Lung (tissue), 12 donors: Measurements from ENCODE around the gene CEP57L1. TPM values are rescaled to one million over a fixed set of nuclear protein-coding genes. Genes with fewer than 3 reads are reported as not detected.

ENCODE experiments used
- ATAC-seq: fragments of 200-7000 bp; cut with Tn5 transposase; one replicate; pipeline ENCODE4 v1.9.1; 2020; ENCODE audit warnings: moderate number of reproducible peaks; ENCODE audit not compliant: insufficient read depth, low FRiP score
- DNase-seq, 3 donors: peaks; one replicate each; pipeline ENCODE4 v3.0.0-alpha.2; 2013 to 2017
- H3K27ac ChIP-seq, 2 donors: one replicate each; pipeline ENCODE4 v1.5.1; 2013; ENCODE audit warnings: mild to moderate bottlenecking in 2 of 2, moderate library complexity in 2 of 2, control low read depth in 1 of 2, inconsistent platforms in 1 of 2, low read depth in 1 of 2, low read length in 1 of 2
- H3K27me3 ChIP-seq, 3 donors: one replicate each; pipeline ENCODE4 v1.5.1; 2013; ENCODE audit warnings: low read length in 2 of 3; ENCODE audit not compliant: control insufficient read depth in 3 of 3, insufficient read depth in 3 of 3
- H3K36me3 ChIP-seq, 4 donors: one replicate each; pipeline ENCODE4 v1.5.1; 2013; ENCODE audit warnings: low read length in 4 of 4, mild to moderate bottlenecking in 1 of 4, moderate library complexity in 1 of 4; ENCODE audit not compliant: control insufficient read depth in 4 of 4, insufficient read depth in 4 of 4
- H3K4me1 ChIP-seq, 5 donors: one replicate each; pipeline ENCODE4 v1.5.1; 2013; ENCODE audit warnings: low read length in 5 of 5, mild to moderate bottlenecking in 2 of 5, moderate library complexity in 1 of 5; ENCODE audit not compliant: control insufficient read depth in 5 of 5, insufficient read depth in 5 of 5
- H3K4me3 ChIP-seq: one replicate; pipeline ENCODE4 v1.5.1; 2013; ENCODE audit warnings: mild to moderate bottlenecking, control low read depth, moderate library complexity
- H3K9ac ChIP-seq, 2 donors: one replicate each; pipeline ENCODE4 v1.5.1; 2013; ENCODE audit warnings: low read length in 2 of 2, control low read depth in 1 of 2; ENCODE audit not compliant: insufficient read depth in 1 of 2
- H3K9me3 ChIP-seq, 4 donors: one replicate each; pipeline ENCODE4 v1.5.1; 2013; ENCODE audit warnings: low read length in 3 of 4, mild to moderate bottlenecking in 1 of 4, moderate library complexity in 1 of 4; ENCODE audit not compliant: control insufficient read depth in 4 of 4, insufficient read depth in 3 of 4
- WGBS, 2 donors: extraction: QIAGEN DNeasy Blood & Tissue Kit; methylation state at CpG; one replicate each; pipeline ENCODE4 v1.1.7; 2013; 5-methylcytosine and 5-hydroxymethylcytosine counted together
- polyA plus RNA-seq, 2 donors: library from polyadenylated mRNA; stranded (reverse); fragments of 200-250 nt; gene quantifications; one replicate each; pipeline ENCODE4 v1.2.1, GENCODE V29; 2013
- total RNA-seq, 2 donors: library from RNA; depleted of rRNA in 1 of 2; stranded (reverse); fragments of >200 nt in 1 of 2; gene quantifications; one replicate each; pipeline ENCODE4 v1.2.1, GENCODE V29; 2014 to 2021
- TF ChIP-seq, protein P1 (sequence below): IDR thresholded peaks from 2 replicates; pipeline ENCODE4 v1.5.1; 2012; ENCODE audit warnings: mild to moderate bottlenecking; ENCODE audit errors: control extremely low read depth, extremely low read depth
- donor health status: control.
- donor health status: control.
- donor health status: Bipolar disorder and iron deficiency.
- donor health status: healthy.
- donor health status: DM: yes; HTN: yes; CAD: no.

CEP57L1 gene
- total and polyA plus RNA-seq, 4 donors, result 4.8 to 44.3 (median 8.2) TPM

DNA sequence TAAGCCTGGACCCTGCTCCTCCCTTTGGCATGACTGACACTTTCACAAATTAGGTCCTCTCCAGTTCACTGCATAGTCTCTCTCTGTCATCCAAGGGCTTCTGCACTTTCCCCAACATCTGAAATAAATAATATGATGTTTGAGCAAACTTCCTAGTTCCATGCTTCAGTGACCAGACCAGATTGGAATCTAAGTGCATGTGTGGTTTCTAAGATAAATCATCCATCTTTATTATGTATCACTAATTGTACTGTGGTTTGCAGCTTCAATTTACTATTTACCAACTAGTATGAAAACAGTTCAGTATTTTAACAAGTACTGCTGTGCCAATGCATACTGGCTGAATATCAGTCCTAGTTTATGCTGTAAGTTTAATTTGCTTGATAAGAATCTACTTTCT lies 19.4 kb upstream of the CEP57L1 start:
- no peak overlapping the region for H3K27ac ChIP-seq
- no peak for ATAC-seq
- no peaks in the 10 kb centered on the region for H3K27me3 ChIP-seq
- DNase-seq, result no peak
- no peaks in the 10 kb centered on the region for H3K9me3 ChIP-seq
- H3K9ac ChIP-seq, result no peak overlapping the region
- no peaks in the 10 kb centered on the region for H3K36me3 ChIP-seq
- peaks cover 1 to 21% (median 9%) of the 10 kb centered on the region in 5 donors for H3K4me1 ChIP-seq
- H3K4me3 ChIP-seq, result no peak overlapping the region
- TF ChIP-seq, protein P1, sequence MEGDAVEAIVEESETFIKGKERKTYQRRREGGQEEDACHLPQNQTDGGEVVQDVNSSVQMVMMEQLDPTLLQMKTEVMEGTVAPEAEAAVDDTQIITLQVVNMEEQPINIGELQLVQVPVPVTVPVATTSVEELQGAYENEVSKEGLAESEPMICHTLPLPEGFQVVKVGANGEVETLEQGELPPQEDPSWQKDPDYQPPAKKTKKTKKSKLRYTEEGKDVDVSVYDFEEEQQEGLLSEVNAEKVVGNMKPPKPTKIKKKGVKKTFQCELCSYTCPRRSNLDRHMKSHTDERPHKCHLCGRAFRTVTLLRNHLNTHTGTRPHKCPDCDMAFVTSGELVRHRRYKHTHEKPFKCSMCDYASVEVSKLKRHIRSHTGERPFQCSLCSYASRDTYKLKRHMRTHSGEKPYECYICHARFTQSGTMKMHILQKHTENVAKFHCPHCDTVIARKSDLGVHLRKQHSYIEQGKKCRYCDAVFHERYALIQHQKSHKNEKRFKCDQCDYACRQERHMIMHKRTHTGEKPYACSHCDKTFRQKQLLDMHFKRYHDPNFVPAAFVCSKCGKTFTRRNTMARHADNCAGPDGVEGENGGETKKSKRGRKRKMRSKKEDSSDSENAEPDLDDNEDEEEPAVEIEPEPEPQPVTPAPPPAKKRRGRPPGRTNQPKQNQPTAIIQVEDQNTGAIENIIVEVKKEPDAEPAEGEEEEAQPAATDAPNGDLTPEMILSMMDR, result no peak

DNA sequence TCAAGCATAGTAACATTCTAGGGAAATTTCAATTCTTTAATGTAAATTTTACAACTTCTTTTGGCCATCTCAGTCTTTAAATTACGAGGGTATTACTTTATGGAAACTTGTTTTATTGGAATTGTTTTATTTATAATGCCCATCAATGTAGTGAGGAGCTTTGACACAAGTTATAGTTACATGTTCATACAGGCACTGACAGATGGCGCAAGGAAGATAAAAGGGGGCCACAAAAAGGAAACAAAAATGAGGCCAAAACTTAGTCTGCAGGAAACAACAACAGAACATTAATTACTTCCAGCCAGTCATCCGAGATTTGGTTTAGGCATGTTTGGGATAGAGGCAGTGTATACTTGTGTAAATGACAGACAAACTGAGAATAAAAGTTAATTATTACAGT lies 18.9 kb upstream of the CEP57L1 start:
- Histone ChIP-seq H3K36me3 (no peaks in the 10 kb centered on the region), H3K27me3 (no peaks in the 10 kb centered on the region), H3K4me1 (peaks cover 1 to 16% (median 13%) of the 10 kb centered on the region in 5 donors), H3K4me3 (no peak overlapping the region), H3K27ac (no peak overlapping the region), H3K9me3 (no peaks in the 10 kb centered on the region), H3K9ac (no peak overlapping the region)
- DNase-seq, result peak in 2 of 3 donors; percentile 45 to 64
- ATAC-seq, result no peak
- WGBS, 2 donors, result 33 to 45% methylated on average over 3 of the region's 3 CpGs
- TF ChIP-seq, protein P1, result no peak

DNA sequence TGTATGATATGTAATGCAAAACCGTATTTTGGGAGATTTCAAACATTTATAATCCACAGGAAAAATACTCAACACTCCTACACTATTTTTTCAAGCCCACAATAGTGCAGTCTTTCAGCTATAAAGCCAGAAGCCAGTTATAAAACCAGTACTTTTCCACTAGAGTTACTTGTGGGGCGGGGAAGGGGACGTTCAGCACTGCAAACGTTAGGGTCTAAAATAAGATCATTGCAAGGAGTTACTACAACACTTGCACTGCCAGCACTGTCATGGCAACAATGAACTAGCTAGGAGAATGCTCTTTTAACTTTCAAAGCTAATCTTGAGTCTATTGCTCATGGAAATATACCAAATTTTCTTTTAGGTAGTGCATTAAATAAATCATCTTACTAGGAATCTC lies 15.3 kb upstream of the CEP57L1 start:
- TF ChIP-seq, protein P1, result no peak
- no peaks in the 10 kb centered on the region for H3K27me3 ChIP-seq
- no peak overlapping the region for H3K9ac ChIP-seq
- H3K4me3 ChIP-seq, result no peak overlapping the region
- DNase-seq (peak; percentile 31 to 70 (median 66)), ATAC-seq (no peak)
- H3K4me1 ChIP-seq, result peaks cover 0 to 23% (median 7%) of the 10 kb centered on the region in 5 donors
- WGBS, 2 donors, result 30 to 49% methylated on average over 4 of the region's 4 CpGs
- no peak overlapping the region for H3K27ac ChIP-seq
- no peaks in the 10 kb centered on the region for H3K9me3 ChIP-seq
- H3K36me3 ChIP-seq, result peaks cover 0 to 5% (median 2%) of the 10 kb centered on the region in 4 donors

DNA sequence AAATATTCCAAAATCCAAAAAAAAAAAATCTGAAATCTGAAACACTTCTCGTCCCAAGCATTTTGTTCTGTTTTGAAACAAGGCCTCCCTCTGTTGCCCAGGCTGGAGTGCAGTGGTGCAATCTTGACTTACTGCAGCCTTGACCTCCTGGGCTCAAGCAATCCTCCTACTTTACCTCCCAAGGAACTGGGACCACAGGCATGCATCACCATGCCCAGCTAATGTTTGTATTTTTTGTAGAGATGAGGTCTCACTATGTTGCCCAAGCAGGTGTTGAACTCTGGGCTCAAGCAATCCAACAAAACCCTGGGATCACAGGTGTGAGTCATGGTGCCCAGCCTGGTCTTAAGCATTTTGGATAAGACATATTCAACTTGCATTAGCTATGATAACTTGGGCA lies 14.3 kb upstream of the CEP57L1 start:
- no peak overlapping the region for H3K9ac ChIP-seq
- TF ChIP-seq, protein P1, result no peak
- peaks cover 0 to 5% (median 2%) of the 10 kb centered on the region in 4 donors for H3K36me3 ChIP-seq
- no peak overlapping the region for H3K4me3 ChIP-seq
- 45 to 76% methylated on average over 1 of the region's 1 CpG for WGBS, 2 donors
- H3K9me3 ChIP-seq, result no peaks in the 10 kb centered on the region
- DNase-seq (no peak), ATAC-seq (no peak)
- no peaks in the 10 kb centered on the region for H3K27me3 ChIP-seq
- peaks cover 0 to 19% (median 7%) of the 10 kb centered on the region in 5 donors for H3K4me1 ChIP-seq
- peak overlapping the region in 1 of 2 donors; percentile 77 for H3K27ac ChIP-seq
